Adrenal gland (tissue), 5 donors: ENCODE data around the gene SOST.

ENCODE experiments used
- CTCF ChIP-seq, 6 experiments: fragments of 450-650 bp in 4 of 6; fragments of 200-600 bp in 2 of 6; sonication (generic) in 1 of 6; IDR thresholded peaks; 1 replicate in 5 of 6; 2 replicates in 1 of 6; pipeline versions ENCODE4 v1.5.1 to v1.8.0; 2016 to 2021; ENCODE audit warnings: antibody characterized with exemption in 6 of 6, mild to moderate bottlenecking in 2 of 6, moderate library complexity in 1 of 6
- POLR2A ChIP-seq, 2 donors: fragments of 450-650 bp; IDR thresholded peaks; one replicate each; pipeline ENCODE4 v1.6.1; 2017; ENCODE audit warnings: antibody characterized with exemption in 2 of 2, mild to moderate bottlenecking in 2 of 2, moderate library complexity in 1 of 2
- donor health status: DM: no; HTN: no; CAD: no.

- TF ChIP-seq POLR2A (IDR thresholded peaks at IDR 0.05) (no peak), CTCF (IDR thresholded peaks at IDR 0.05) (no peak)
Measured at GRCh38 chr17:43750153-43750552, 8.4 kb downstream of the SOST start.
